T-helper 2 cell treated with Interferon-gamma antibody and Interleukin-4, amounts not matched to agents 100 ng/mL and 5 ng/mL, for 36 hours (primary cell): Measurements from ENCODE around the gene BOK. TPM values are rescaled to one million over a fixed set of nuclear protein-coding genes. Genes with fewer than 3 reads are reported as not detected.

Experiments used
- intact Hi-C: fragments of 100-400 bp; cut with micrococcal nuclease; formaldehyde crosslinking; loops from one replicate; pipeline ENCODE4 v1.15.1; 2023
- total RNA-seq: library from RNA; stranded (reverse); gene quantifications from 2 replicates; pipeline ENCODE4 v1.2.3, GENCODE V29; 2022

BOK gene
- total RNA-seq, 1 donor from 2014 or later = 0.05 TPM

- intact Hi-C loops = no loop called here
Measured at GRCh38 chr2:241618296-241618805, 59.8 kb downstream of the BOK start.

- intact Hi-C loops = no loop called here
Measured at GRCh38 chr2:241618829-241619228, 60.3 kb downstream of the BOK start.

- intact Hi-C loops = no loop called here
Measured at GRCh38 chr2:241619597-241620418, 61.3 kb downstream of the BOK start.

- intact Hi-C loops = no loop called here
Measured at GRCh38 chr2:241620419-241620769, 61.8 kb downstream of the BOK start.

Other genes starting within 250 kb of the BOK start
- gene HDLBP, start 243.1 kb upstream of the BOK start, total RNA-seq = 224 and 240 TPM in 2 replicates
- gene SEPTIN2, start 242.8 kb upstream of the BOK start, total RNA-seq = 202 and 204 TPM in 2 replicates
- gene FARP2, start 202.5 kb upstream of the BOK start, total RNA-seq = 23.3 and 23.5 TPM in 2 replicates
- gene STK25, start 50.2 kb upstream of the BOK start, total RNA-seq = 110 and 112 TPM in 2 replicates
- gene THAP4, start 78.4 kb downstream of the BOK start, total RNA-seq = 31.4 and 34.4 TPM in 2 replicates
- 89.4 and 93.2 TPM in 2 replicates for gene ATG4B, start 78.9 kb downstream of the BOK start, total RNA-seq
- 84.7 and 85.7 TPM in 2 replicates for gene DTYMK, start 128.1 kb downstream of the BOK start, total RNA-seq
- gene ING5, start 143.3 kb downstream of the BOK start, total RNA-seq = 40.5 and 41.2 TPM in 2 replicates
- gene D2HGDH, start 175.9 kb downstream of the BOK start, total RNA-seq = 24.3 and 28.3 TPM in 2 replicates
- 0.23 and 0.61 TPM in 2 replicates for gene GAL3ST2, start 218.1 kb downstream of the BOK start, total RNA-seq